Panc1 (cell line): ENCODE results near the gene IGFLR1. TPM values are rescaled to one million over a fixed set of nuclear protein-coding genes. Genes with fewer than 3 reads are reported as not detected.
A peak's percentile ranks its signal among the peaks of the same experiment; 100 is the strongest.

Experiments
- ATAC-seq: fragments of 200-7000 bp; cut with Tn5 transposase; 2 replicates; pipeline ENCODE4 v1.9.1; 2020; ENCODE audit warnings: mild to moderate bottlenecking, moderate library complexity
- BruUV-seq: library from RNA; stranded (reverse); fragments of 400-500 nt; replicated peaks from 2 replicates; lab custom pipeline; 2021; lab: Mats Ljungman, UMichigan
- CTCF ChIA-PET: fragments of 300-600 bp; sonication (Branson Sonifier 250); formaldehyde crosslinking; loops from one replicate; lab custom pipeline; 2022; ENCODE audit warnings: antibody characterized with exemption; lab: Charles Lee
- POLR2A ChIA-PET: fragments of 300-600 bp; sonication (Branson Sonifier 250); formaldehyde crosslinking; loops from one replicate; lab custom pipeline; 2022; ENCODE audit warnings: antibody characterized with exemption; lab: Charles Lee
- DNase-seq: peaks from one replicate; pipeline ENCODE4 v3.0.0-alpha.2; 2010; ENCODE audit warnings: low read depth, low spot score
- H3K27ac ChIP-seq: 2 replicates; pipeline ENCODE4 v1.5.1; 2011; ENCODE audit warnings: mild to moderate bottlenecking, low read length, inconsistent platforms
- H3K27me3 ChIP-seq: fragments of 200-500 bp; sonication (Bioruptor generic); 2 replicates; pipeline ENCODE4 v1.6.0; 2014; ENCODE audit warnings: low read length, inconsistent platforms; ENCODE audit not compliant: control insufficient read depth, insufficient read depth
- H3K36me3 ChIP-seq: fragments of 200-500 bp; sonication (Bioruptor generic); 2 replicates; pipeline ENCODE4 v1.5.1; 2014; ENCODE audit warnings: inconsistent platforms, mild to moderate bottlenecking, low read length, moderate library complexity; ENCODE audit not compliant: control insufficient read depth, insufficient read depth
- H3K4me1 ChIP-seq: 2 replicates; pipeline ENCODE4 v1.5.1; 2011; ENCODE audit warnings: inconsistent platforms, mild to moderate bottlenecking, low read length, moderate library complexity; ENCODE audit not compliant: control insufficient read depth, insufficient read depth
- H3K4me3 ChIP-seq, 2 experiments: 2 replicates each; pipeline ENCODE4 v1.5.1; 2011 to 2012; ENCODE audit warnings: low read depth in 2 of 2, low read length in 2 of 2, mild to moderate bottlenecking in 2 of 2, inconsistent platforms in 1 of 2, moderate library complexity in 1 of 2
- H3K9me3 ChIP-seq: fragments of 200-500 bp; sonication (Bioruptor generic); 2 replicates; pipeline ENCODE4 v1.5.1; 2014; ENCODE audit warnings: low read depth, mild to moderate bottlenecking, inconsistent platforms, low read length, moderate library complexity; ENCODE audit not compliant: control insufficient read depth, insufficient read depth
- CTCF ChIP-seq: fragments of 450-650 bp; IDR thresholded peaks from 2 replicates; pipeline ENCODE4 v1.5.1; 2017; ENCODE audit warnings: mild to moderate bottlenecking
- POLR2AphosphoS5 ChIP-seq: IDR thresholded peaks from 2 replicates; pipeline ENCODE4 v1.6.1; 2012; ENCODE audit warnings: mild to moderate bottlenecking, low read depth, low read length, moderate library complexity
- REST ChIP-seq, 2 experiments: IDR thresholded peaks; 2 replicates each; pipeline ENCODE4 v1.6.1; 2011 to 2012; ENCODE audit warnings: low read depth in 2 of 2, control low read depth in 1 of 2, low read length in 1 of 2, mild to moderate bottlenecking in 1 of 2, moderate library complexity in 1 of 2; ENCODE audit not compliant: insufficient read depth in 1 of 2
- SIN3A ChIP-seq: IDR thresholded peaks from 2 replicates; pipeline ENCODE4 v1.6.1; 2012; ENCODE audit warnings: low read depth, mild to moderate bottlenecking, low read length, moderate library complexity, borderline replicate concordance; ENCODE audit not compliant: insufficient read depth
- TCF7L2 ChIP-seq: IDR thresholded peaks from 2 replicates; pipeline ENCODE4 v1.6.1; 2011; ENCODE audit warnings: mild to moderate bottlenecking, low read depth, low read length, inconsistent platforms
- in situ Hi-C: cut with HindIII; loops from 2 replicates; pipeline ENCODE4 v1.10.0; 2016; ENCODE audit warnings: low sequenced_read_pairs, low pct_unique_long_range_greater_than_20kb
- intact Hi-C: fragments of 100-400 bp; cut with micrococcal nuclease; formaldehyde crosslinking; loops from one replicate; pipeline ENCODE4 v1.10.0; 2022; ENCODE audit not compliant: unreplicated experiment
- total RNA-seq: library from RNA; stranded (reverse); gene quantifications from one replicate; pipeline ENCODE4 v1.2.1, GENCODE V29; 2021; ENCODE audit not compliant: unreplicated experiment

IGFLR1 gene
- total RNA-seq, 1 experiment from 2014 or later, result 12.5 TPM

- DNase-seq (no peak), ATAC-seq (no peak; the same call in 1 of the 2 replicates)
- BruUV-seq, result TSS peak; percentile 18
- TF ChIP-seq TCF7L2, result no peak
- no peak for TF ChIP-seq SIN3A
- no peak for TF ChIP-seq REST (IDR thresholded peaks at IDR 0.05; ENCODE audit: insufficient read depth in 1 of 2, low read depth in 2 of 2, low read length in 1 of 2)
- TF ChIP-seq CTCF, result no peak
- TF ChIP-seq POLR2AphosphoS5, result no peak
- no peak overlapping the region for H3K27ac ChIP-seq
- H3K4me1 ChIP-seq, result no peaks in the 10 kb centered on the region
- intact Hi-C loops (no loop called here), in situ Hi-C loops (no loop called here)
- CTCF ChIA-PET, result no interaction called here
- H3K4me3 ChIP-seq, result no peak overlapping the region
- no peaks in the 10 kb centered on the region for H3K9me3 ChIP-seq
- H3K36me3 ChIP-seq, result peaks cover 11% of the 10 kb centered on the region
- no peaks in the 10 kb centered on the region for H3K27me3 ChIP-seq
- POLR2A ChIA-PET, result interaction anchor here (0.5 kb wide), 1 partner anchor 271 kb away, joined by 3 read pairs; no protein-coding TSS in a partner anchor
These were observed 10.9 kb downstream of the IGFLR1 start for GRCh38 chr19:35731353-35731752.

GRCh38 chr19:35730326-35730725, 11.9 kb downstream of the IGFLR1 start:
- in situ Hi-C loops (no loop called here), intact Hi-C loops (no loop called here)
- Histone ChIP-seq H3K4me1 (no peaks in the 10 kb centered on the region), H3K9me3 (no peaks in the 10 kb centered on the region), H3K27me3 (no peaks in the 10 kb centered on the region), H3K36me3 (peaks cover 20% of the 10 kb centered on the region), H3K4me3 (no peak overlapping the region), H3K27ac (no peak overlapping the region)
- BruUV-seq, result no TSS peak
- no peak for ATAC-seq
- TF ChIP-seq POLR2AphosphoS5 (no peak), CTCF (no peak), REST (IDR thresholded peaks at IDR 0.05; ENCODE audit: insufficient read depth in 1 of 2, low read depth in 2 of 2, low read length in 1 of 2) (no peak), TCF7L2 (no peak), SIN3A (no peak)
- CTCF ChIA-PET, result no interaction called here
- DNase-seq, result no peak
- POLR2A ChIA-PET, result interaction anchor here (0.7 kb wide), 1 partner anchor 241 kb away, joined by 7 read pairs; no protein-coding TSS in a partner anchor
